Activated T-helper 1 cell treated with Interleukin-2 at 50 U/mL for 16 hours (primary cell): ENCODE data around the gene PEF1.

Source experiments
- DNase-seq: peaks from one replicate; pipeline ENCODE4 v3.0.0-alpha.2; 2020; ENCODE audit warnings: low read depth

The PEF1 gene

GRCh38 chr1:31671147-31671546 is 26.5 kb upstream of the PEF1 start:
- DNase-seq: no peak

- no peak for DNase-seq
Observed at GRCh38 chr1:31670593-31670964, 25.9 kb upstream of the PEF1 start.

GRCh38 chr1:31669786-31670592 is 25.3 kb upstream of the PEF1 start:
- no peak for DNase-seq

- no peak for DNase-seq
Observed at GRCh38 chr1:31669433-31669785, 24.7 kb upstream of the PEF1 start.

- DNase-seq: no peak
Observed at GRCh38 chr1:31668303-31668883, 23.7 kb upstream of the PEF1 start.

GRCh38 chr1:31667065-31667785 is 22.5 kb upstream of the PEF1 start:
- DNase-seq: no peak

- DNase-seq: no peak
Observed at GRCh38 chr1:31666263-31666963, 21.7 kb upstream of the PEF1 start.

GRCh38 chr1:31665234-31665878 is 20.7 kb upstream of the PEF1 start:
- DNase-seq: no peak

- DNase-seq: no peak
Observed at GRCh38 chr1:31664528-31664927, 19.9 kb upstream of the PEF1 start.

GRCh38 chr1:31663622-31664452 is 19.2 kb upstream of the PEF1 start:
- DNase-seq: peak; percentile 33

- no peak for DNase-seq
Observed at GRCh38 chr1:31662463-31662862, 17.8 kb upstream of the PEF1 start.

GRCh38 chr1:31661856-31662255 is 17.2 kb upstream of the PEF1 start:
- DNase-seq: no peak

- DNase-seq: no peak
Observed at GRCh38 chr1:31660871-31661455, 16.3 kb upstream of the PEF1 start.

GRCh38 chr1:31659889-31660288 is 15.2 kb upstream of the PEF1 start:
- DNase-seq: no peak

GRCh38 chr1:31658721-31659120 is 14.0 kb upstream of the PEF1 start:
- DNase-seq: no peak

- DNase-seq: no peak
Observed at GRCh38 chr1:31657972-31658510, 13.4 kb upstream of the PEF1 start.

GRCh38 chr1:31657020-31657804 is 12.5 kb upstream of the PEF1 start:
- DNase-seq: no peak

- DNase-seq: no peak
Observed at GRCh38 chr1:31655756-31656155, 11.1 kb upstream of the PEF1 start.

- no peak for DNase-seq
Observed at GRCh38 chr1:31655104-31655503, 10.4 kb upstream of the PEF1 start.

GRCh38 chr1:31654474-31654776 is 9.7 kb upstream of the PEF1 start:
- no peak for DNase-seq
